ENCODE data around the gene CNTN3. TPM values are rescaled to one million over a fixed set of nuclear protein-coding genes. Genes with fewer than 3 reads are reported as not detected.

The CNTN3 gene
- total RNA-seq, 2 donors from 2014 or later = 6.5 to 9.7 TPM

DNA sequence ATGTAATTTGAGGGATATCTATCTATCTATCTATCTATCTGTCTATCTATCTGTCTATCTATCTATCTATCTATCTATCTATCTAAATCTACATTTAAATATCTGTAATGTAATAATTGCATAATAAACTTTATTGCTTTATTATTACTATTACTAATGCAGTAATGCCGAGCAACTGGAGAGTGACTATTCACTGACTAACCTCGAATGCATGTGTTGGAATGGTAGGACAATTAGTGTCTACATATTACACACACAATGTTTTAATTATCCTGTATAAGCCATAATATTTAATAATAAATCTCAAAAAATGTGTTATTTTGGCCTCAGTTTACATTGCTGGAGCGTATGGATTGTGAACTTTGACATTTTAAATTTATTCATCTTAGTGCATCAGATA lies 25.2 kb upstream of the CNTN3 start:
- ATAC-seq (ENCODE audit: insufficient number of reproducible peaks, low FRiP score, low read depth) = no peak
- Histone ChIP-seq H3K9me3 (no peaks in the 10 kb centered on the region), H3K36me3 (no peaks in the 10 kb centered on the region), H3K27ac (no peak overlapping the region), H3K4me3 (no peak overlapping the region), H3K4me1 (ENCODE audit: control insufficient read depth in 1 of 2, low read depth in 2 of 2) (peaks cover 0 to 7% of the 10 kb centered on the region in 2 donors), H3K27me3 (replicated peaks; ENCODE audit: insufficient read depth) (no peaks in the 10 kb centered on the region)
- no peak for DNase-seq (ENCODE audit: low spot score)
- TF ChIP-seq, protein P1, sequence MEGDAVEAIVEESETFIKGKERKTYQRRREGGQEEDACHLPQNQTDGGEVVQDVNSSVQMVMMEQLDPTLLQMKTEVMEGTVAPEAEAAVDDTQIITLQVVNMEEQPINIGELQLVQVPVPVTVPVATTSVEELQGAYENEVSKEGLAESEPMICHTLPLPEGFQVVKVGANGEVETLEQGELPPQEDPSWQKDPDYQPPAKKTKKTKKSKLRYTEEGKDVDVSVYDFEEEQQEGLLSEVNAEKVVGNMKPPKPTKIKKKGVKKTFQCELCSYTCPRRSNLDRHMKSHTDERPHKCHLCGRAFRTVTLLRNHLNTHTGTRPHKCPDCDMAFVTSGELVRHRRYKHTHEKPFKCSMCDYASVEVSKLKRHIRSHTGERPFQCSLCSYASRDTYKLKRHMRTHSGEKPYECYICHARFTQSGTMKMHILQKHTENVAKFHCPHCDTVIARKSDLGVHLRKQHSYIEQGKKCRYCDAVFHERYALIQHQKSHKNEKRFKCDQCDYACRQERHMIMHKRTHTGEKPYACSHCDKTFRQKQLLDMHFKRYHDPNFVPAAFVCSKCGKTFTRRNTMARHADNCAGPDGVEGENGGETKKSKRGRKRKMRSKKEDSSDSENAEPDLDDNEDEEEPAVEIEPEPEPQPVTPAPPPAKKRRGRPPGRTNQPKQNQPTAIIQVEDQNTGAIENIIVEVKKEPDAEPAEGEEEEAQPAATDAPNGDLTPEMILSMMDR (IDR thresholded peaks at IDR 0.05) = no peak

DNA sequence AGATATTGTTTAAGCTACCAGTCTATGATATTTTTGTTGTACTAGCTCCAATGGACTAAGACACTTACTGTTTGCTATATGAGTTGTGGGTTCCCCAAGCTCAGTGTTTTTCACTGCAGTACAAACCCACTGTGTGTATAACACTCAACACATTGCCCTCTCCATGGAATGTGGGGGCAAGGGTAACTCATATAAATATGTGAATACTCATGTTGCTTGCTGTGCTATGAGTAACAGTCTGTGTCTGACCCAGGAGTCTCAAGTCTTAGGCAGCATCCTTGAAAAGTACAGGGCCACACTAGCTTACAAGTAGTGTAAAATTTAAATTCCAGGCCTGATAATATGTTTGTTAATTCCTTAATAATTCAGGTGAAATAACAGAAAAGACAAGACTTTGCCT lies 22.5 kb upstream of the CNTN3 start:
- TF ChIP-seq, protein P1 (IDR thresholded peaks at IDR 0.05) = no peak

DNA sequence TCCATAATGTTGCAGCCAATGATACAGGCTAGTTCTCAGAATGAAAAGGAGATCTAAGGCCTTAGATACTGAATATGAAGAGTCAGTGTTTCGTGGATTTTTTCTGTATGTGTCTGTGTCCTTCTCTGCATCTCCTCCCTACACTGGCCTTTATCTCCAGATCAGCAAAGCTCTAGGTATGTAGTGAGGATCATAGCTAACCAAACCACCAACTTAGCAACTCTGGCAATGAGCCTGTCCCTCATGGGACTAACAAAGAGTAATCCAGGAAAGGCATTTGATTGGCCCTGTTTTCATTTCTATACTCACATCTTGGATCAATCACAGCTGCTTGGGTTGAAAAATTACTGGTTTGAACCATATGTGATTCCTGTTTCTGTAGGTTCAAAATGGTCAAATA lies 18.6 kb upstream of the CNTN3 start:
- H3K27ac ChIP-seq = no peak overlapping the region
- no peak overlapping the region for H3K4me3 ChIP-seq
- no peaks in the 10 kb centered on the region for H3K4me1 ChIP-seq (ENCODE audit: control insufficient read depth in 1 of 2, low read depth in 2 of 2)
- DNase-seq (ENCODE audit: low spot score) (no peak), ATAC-seq (ENCODE audit: insufficient number of reproducible peaks, low FRiP score, low read depth) (no peak)
- TF ChIP-seq, protein P1 (IDR thresholded peaks at IDR 0.05) = no peak
- no peaks in the 10 kb centered on the region for H3K27me3 ChIP-seq (replicated peaks; ENCODE audit: insufficient read depth)
- no peaks in the 10 kb centered on the region for H3K36me3 ChIP-seq
- H3K9me3 ChIP-seq = no peaks in the 10 kb centered on the region

More for the DNA sequence above, 22.5 kb upstream of the CNTN3 start:
- H3K4me1 ChIP-seq (ENCODE audit: control insufficient read depth in 1 of 2, low read depth in 2 of 2) = no peaks in the 10 kb centered on the region
- H3K27me3 ChIP-seq (replicated peaks; ENCODE audit: insufficient read depth) = no peaks in the 10 kb centered on the region
- no peaks in the 10 kb centered on the region for H3K9me3 ChIP-seq
- ATAC-seq (ENCODE audit: insufficient number of reproducible peaks, low FRiP score, low read depth) (no peak), DNase-seq (ENCODE audit: low spot score) (no peak)
- no peak overlapping the region for H3K27ac ChIP-seq
- H3K4me3 ChIP-seq = no peak overlapping the region
- H3K36me3 ChIP-seq = no peaks in the 10 kb centered on the region

DNA sequence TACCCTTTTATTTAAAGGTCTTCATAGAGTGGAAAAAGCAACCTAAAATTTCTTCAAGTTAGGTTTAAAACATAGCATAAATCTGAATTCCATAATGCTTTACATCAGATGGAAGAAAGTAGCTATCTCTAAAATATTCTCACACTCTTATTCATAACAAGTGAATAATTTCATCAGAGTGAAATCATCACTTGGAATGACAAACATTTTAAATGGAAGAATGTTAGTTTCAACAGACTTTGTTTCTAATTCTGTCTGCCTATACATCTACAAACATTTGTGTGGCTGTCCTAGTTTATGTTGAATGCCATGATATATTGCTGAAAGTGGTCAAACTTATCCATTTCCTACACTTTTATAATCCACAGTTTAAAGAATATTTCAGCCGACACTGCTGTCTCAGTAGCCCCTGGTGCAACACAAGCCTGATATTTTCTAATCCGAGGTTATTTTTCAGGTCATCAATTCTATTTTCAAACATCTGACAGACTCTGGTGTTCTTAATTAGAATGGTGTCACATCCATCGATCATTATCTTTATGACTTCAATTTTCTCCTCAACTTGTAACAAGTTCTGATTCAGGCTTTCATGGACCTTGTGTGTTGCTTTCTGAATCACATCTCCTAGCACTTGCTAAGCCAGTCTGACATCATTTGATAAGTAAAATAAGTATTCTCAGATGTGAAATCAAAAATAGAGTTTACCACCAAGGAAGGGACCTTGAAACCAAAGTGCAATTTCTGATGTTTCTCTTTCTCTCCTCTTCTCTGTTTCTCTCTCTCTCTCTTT lies 17.1 kb upstream of the CNTN3 start:
- no peak for DNase-seq (ENCODE audit: low spot score)
- Histone ChIP-seq H3K36me3 (no peaks in the 10 kb centered on the region), H3K27me3 (replicated peaks; ENCODE audit: insufficient read depth) (no peaks in the 10 kb centered on the region), H3K27ac (no peak overlapping the region), H3K9me3 (no peaks in the 10 kb centered on the region), H3K4me1 (ENCODE audit: control insufficient read depth in 1 of 2, low read depth in 2 of 2) (no peaks in the 10 kb centered on the region), H3K4me3 (no peak overlapping the region)
- TF ChIP-seq, protein P1 (IDR thresholded peaks at IDR 0.05) = no peak
- no peak for ATAC-seq (ENCODE audit: insufficient number of reproducible peaks, low FRiP score, low read depth)

DNA sequence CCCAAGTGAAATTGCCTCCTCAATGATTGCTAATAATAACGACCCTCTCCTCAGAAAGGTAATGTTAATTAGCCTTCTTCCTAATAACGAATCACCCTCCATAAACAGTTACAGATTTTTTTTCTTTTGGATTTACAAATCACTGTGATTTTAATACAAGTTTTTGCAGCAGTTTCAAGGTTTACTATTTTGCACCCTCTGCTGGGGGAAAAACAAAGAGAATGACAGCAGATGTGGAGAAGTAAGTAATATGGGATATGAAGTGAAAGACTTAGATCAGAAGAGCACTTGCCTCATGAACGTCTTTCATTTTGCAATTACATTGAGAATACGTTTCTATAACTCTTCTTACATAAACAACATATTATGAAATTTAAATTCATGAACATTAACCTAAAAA lies 16.1 kb upstream of the CNTN3 start:
- Histone ChIP-seq H3K27me3 (replicated peaks; ENCODE audit: insufficient read depth) (no peaks in the 10 kb centered on the region), H3K36me3 (no peaks in the 10 kb centered on the region)
- no peak for DNase-seq (ENCODE audit: low spot score)

More for the DNA sequence above, 16.1 kb upstream of the CNTN3 start:
- no peaks in the 10 kb centered on the region for H3K4me1 ChIP-seq (ENCODE audit: control insufficient read depth in 1 of 2, low read depth in 2 of 2)
- TF ChIP-seq, protein P1 (IDR thresholded peaks at IDR 0.05) = peak; percentile 54
- no peaks in the 10 kb centered on the region for H3K9me3 ChIP-seq
- H3K27ac ChIP-seq = no peak overlapping the region
- ATAC-seq (ENCODE audit: insufficient number of reproducible peaks, low FRiP score, low read depth) = no peak
- no peak overlapping the region for H3K4me3 ChIP-seq

Measured in thoracic aorta (tissue), 2 donors.